ENCODE results near the gene BMAL1. TPM values are rescaled to one million over a fixed set of nuclear protein-coding genes. Genes with fewer than 3 reads are reported as not detected.
A peak's percentile ranks its signal among the peaks of the same experiment; 100 is the strongest.

The BMAL1 gene
- total RNA-seq, 2 experiments from 2014 or later = 71.3 to 73.3 TPM

DNA sequence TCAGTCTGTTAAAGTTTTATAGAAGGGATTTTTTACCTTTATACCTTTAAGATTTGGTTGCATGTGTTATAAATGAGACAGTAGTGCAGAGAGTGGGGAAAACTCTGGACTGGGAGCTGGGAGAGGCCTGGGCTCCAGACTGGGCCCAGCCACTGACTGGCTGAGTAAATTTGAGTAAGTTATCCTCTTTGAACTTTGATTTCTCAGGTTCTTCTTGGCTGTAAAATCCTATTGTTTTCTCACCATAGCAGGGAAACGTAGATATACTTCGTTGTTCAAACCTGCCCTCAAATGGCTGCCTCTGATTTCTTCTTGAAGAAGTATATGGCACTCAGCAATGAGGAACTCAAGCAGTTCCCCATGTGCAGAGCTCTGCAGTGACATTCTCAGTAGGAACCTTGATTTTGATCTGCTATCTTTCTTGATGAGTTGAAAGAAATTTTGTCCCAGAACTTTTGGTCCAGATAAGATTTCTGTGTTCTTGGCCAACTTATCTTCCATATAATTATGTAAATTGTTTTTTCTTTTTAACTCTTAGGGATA lies 8.8 kb downstream of the BMAL1 start:
- no peaks in the 10 kb centered on the region for H3K27me3 ChIP-seq (ENCODE audit: control insufficient read depth in 1 of 2, insufficient read depth in 2 of 2, low read length in 2 of 2)
- no peak for ATAC-seq (ENCODE audit: poor library complexity)
- Mint-ChIP-seq H3K27me3 (no peaks in the 10 kb centered on the region), H3K4me3 (no peak overlapping the region), H3K36me3 (ENCODE audit: low read depth) (peaks cover 13% of the 10 kb centered on the region), H3K27ac (peak overlapping the region; percentile 27), H3K9me3 (no peaks in the 10 kb centered on the region), H3K4me1 (ENCODE audit: low read depth) (peaks cover 94% of the 10 kb centered on the region)
- CTCF ChIA-PET = interaction anchor here (2.1 to 3.2 kb wide), 2 partner anchors 22 to 49 kb away, joined by 5 to 13 read pairs; no protein-coding TSS in a partner anchor
- DNase-seq = no peak
- no peak overlapping the region for H3K4me3 ChIP-seq (ENCODE audit: low read length)
- no peaks in the 10 kb centered on the region for H3K36me3 ChIP-seq (ENCODE audit: insufficient read depth, low read length)
- H3K4me1 ChIP-seq (ENCODE audit: insufficient read depth, low read length) = peaks cover 51% of the 10 kb centered on the region
- POLR2A ChIA-PET = no interaction called here
- H3K9me3 ChIP-seq (ENCODE audit: control insufficient read depth in 1 of 2, insufficient read depth in 1 of 2, low read length in 2 of 2) = no peaks in the 10 kb centered on the region
- intact Hi-C loops (cut with DNase I, micrococcal nuclease) = loop anchor here in 1 of 2 experiments (2.0 kb wide), 1 partner anchor 48 kb away; no protein-coding TSS in a partner anchor
- H3K27ac ChIP-seq (ENCODE audit: low read depth in 1 of 2, low read length in 2 of 2) = no peak overlapping the region
- TF ChIP-seq, protein P1, sequence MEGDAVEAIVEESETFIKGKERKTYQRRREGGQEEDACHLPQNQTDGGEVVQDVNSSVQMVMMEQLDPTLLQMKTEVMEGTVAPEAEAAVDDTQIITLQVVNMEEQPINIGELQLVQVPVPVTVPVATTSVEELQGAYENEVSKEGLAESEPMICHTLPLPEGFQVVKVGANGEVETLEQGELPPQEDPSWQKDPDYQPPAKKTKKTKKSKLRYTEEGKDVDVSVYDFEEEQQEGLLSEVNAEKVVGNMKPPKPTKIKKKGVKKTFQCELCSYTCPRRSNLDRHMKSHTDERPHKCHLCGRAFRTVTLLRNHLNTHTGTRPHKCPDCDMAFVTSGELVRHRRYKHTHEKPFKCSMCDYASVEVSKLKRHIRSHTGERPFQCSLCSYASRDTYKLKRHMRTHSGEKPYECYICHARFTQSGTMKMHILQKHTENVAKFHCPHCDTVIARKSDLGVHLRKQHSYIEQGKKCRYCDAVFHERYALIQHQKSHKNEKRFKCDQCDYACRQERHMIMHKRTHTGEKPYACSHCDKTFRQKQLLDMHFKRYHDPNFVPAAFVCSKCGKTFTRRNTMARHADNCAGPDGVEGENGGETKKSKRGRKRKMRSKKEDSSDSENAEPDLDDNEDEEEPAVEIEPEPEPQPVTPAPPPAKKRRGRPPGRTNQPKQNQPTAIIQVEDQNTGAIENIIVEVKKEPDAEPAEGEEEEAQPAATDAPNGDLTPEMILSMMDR (IDR thresholded peaks at IDR 0.05) = no peak

DNA sequence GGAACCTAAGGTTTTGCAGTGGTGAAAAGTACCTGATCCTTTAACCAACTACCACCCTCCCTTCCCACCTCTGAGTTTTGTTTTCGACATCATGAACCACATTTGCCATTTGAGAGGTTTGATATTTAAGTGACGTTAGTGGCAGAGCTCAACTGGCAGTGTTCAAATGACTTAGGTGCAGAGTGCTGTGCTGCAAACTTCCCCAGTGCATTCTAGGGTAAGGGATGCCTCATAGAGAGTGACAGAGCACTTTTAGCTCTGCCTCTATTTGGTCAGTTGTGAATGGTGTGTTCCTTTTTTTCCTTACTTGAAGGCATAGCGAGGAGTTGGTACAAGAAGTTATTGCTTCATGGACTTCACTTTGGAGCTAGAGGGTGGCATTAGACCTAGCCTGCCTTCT lies 9.4 kb downstream of the BMAL1 start:
- peaks cover 91% of the 10 kb centered on the region for H3K4me1 Mint-ChIP-seq (ENCODE audit: low read depth)
- Histone ChIP-seq H3K9me3 (ENCODE audit: control insufficient read depth in 1 of 2, insufficient read depth in 1 of 2, low read length in 2 of 2) (no peaks in the 10 kb centered on the region), H3K27me3 (ENCODE audit: control insufficient read depth in 1 of 2, insufficient read depth in 2 of 2, low read length in 2 of 2) (no peaks in the 10 kb centered on the region), H3K4me3 (ENCODE audit: low read length) (no peak overlapping the region), H3K4me1 (ENCODE audit: insufficient read depth, low read length) (peaks cover 47% of the 10 kb centered on the region), H3K36me3 (ENCODE audit: insufficient read depth, low read length) (no peaks in the 10 kb centered on the region), H3K27ac (ENCODE audit: low read depth in 1 of 2, low read length in 2 of 2) (no peak overlapping the region)
- H3K27ac Mint-ChIP-seq = peak overlapping the region; percentile 7
- intact Hi-C loops (cut with DNase I, micrococcal nuclease) = loop anchor here in 1 of 2 experiments (2.0 kb wide), 1 partner anchor 48 kb away; no protein-coding TSS in a partner anchor
- peaks cover 9% of the 10 kb centered on the region for H3K36me3 Mint-ChIP-seq (ENCODE audit: low read depth)
- no peak overlapping the region for H3K4me3 Mint-ChIP-seq
- peak; percentile 72 for ATAC-seq (ENCODE audit: poor library complexity)
- POLR2A ChIA-PET = interaction anchor here (1.1 kb wide), 1 partner anchor 9 kb away, joined by 7 read pairs; the partner anchor contains the start of gene BMAL1
- H3K9me3 Mint-ChIP-seq = no peaks in the 10 kb centered on the region
- CTCF ChIA-PET = interaction anchor here (0.9 to 3.2 kb wide), 3 partner anchors 21 to 48 kb away, joined by 3 to 13 read pairs (median 5); no protein-coding TSS in a partner anchor
- TF ChIP-seq, protein P1 (IDR thresholded peaks at IDR 0.05) = no peak
- peak in 3 of 14 experiments; percentile 25 to 39 (median 38) for DNase-seq
- H3K27me3 Mint-ChIP-seq = no peaks in the 10 kb centered on the region

DNA sequence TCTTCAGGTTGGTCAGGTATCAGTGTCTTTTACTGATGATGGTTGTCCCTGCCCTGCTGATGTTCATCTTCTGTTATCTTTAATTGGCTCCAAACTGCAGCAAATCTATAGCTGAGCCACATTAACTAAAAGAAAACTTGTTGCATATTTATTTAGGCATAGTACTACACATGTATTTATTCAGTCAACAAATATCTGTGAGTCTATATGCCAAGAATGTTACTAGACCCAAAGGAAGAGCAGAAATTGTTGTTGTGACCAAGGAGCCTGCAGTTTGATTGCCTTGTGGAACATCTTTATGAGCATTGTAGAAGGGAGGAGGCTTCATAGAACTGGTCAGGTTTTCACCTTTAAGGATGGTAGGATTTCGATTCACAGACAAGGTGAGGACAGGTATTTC lies 10.1 kb downstream of the BMAL1 start:
- DNase-seq (no peak), ATAC-seq (ENCODE audit: poor library complexity) (no peak)
- H3K4me1 Mint-ChIP-seq (ENCODE audit: low read depth) = peaks cover 85% of the 10 kb centered on the region
- H3K36me3 ChIP-seq (ENCODE audit: insufficient read depth, low read length) = no peaks in the 10 kb centered on the region
- no peaks in the 10 kb centered on the region for H3K9me3 ChIP-seq (ENCODE audit: control insufficient read depth in 1 of 2, insufficient read depth in 1 of 2, low read length in 2 of 2)
- ChIA-PET POLR2A (interaction anchor here (1.1 kb wide), 1 partner anchor 9 kb away, joined by 7 read pairs; the partner anchor contains the start of gene BMAL1), CTCF (interaction anchor here (0.9 to 3.2 kb wide), 3 partner anchors 20 to 48 kb away, joined by 3 to 13 read pairs (median 5); no protein-coding TSS in a partner anchor)
- H3K27me3 Mint-ChIP-seq = no peaks in the 10 kb centered on the region
- H3K4me3 Mint-ChIP-seq = no peak overlapping the region
- peaks cover 45% of the 10 kb centered on the region for H3K4me1 ChIP-seq (ENCODE audit: insufficient read depth, low read length)
- TF ChIP-seq, protein P1 (IDR thresholded peaks at IDR 0.05) = no peak
- intact Hi-C loops (cut with DNase I, micrococcal nuclease) = loop anchor here in 1 of 2 experiments (2.0 kb wide), 1 partner anchor 49 kb away; no protein-coding TSS in a partner anchor
- H3K27ac ChIP-seq (ENCODE audit: low read depth in 1 of 2, low read length in 2 of 2) = no peak overlapping the region
- peaks cover 3% of the 10 kb centered on the region for H3K36me3 Mint-ChIP-seq (ENCODE audit: low read depth)
- H3K27me3 ChIP-seq (ENCODE audit: control insufficient read depth in 1 of 2, insufficient read depth in 2 of 2, low read length in 2 of 2) = no peaks in the 10 kb centered on the region
- peak overlapping the region; percentile 7 for H3K27ac Mint-ChIP-seq
- H3K9me3 Mint-ChIP-seq = no peaks in the 10 kb centered on the region
- no peak overlapping the region for H3K4me3 ChIP-seq (ENCODE audit: low read length)

Measured in CD4-positive, alpha-beta T cell (primary cell).